Measurements from ENCODE around the gene HLA-DRB1. TPM values are rescaled to one million over a fixed set of nuclear protein-coding genes. Genes with fewer than 3 reads are reported as not detected.

HLA-DRB1 gene
- total and polyA plus RNA-seq, 2 experiments from 2014 or later: 0.38 to 1.5 TPM

DNA sequence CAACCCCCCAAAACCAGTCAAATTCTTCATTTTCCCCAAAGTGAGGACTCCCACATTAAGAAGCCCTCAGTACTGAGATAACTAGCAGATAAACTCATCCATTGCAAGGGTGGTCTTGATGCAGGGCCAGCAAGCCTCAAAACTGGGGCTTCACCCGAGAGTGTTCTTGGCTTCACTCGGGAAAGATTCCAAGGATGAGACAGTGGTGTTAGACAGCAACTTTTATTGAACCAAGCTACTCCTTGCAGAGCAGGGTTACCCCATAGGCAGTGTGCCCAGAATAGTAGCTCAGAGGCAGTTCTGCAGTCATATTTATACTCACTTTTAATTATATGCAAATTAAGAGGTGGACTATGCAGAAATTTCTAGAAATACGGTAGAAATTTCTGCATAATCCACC, 31.7 kb upstream of the HLA-DRB1 start:
- DNase-seq (ENCODE audit: low spot score): no peak
- no peaks in the 10 kb centered on the region for H4K20me1 ChIP-seq (replicated peaks; ENCODE audit: insufficient read depth)
- no peaks in the 10 kb centered on the region for H3K9me3 Mint-ChIP-seq
- no peak overlapping the region for H3K27ac ChIP-seq (ENCODE audit: low read depth)
- H3K79me2 ChIP-seq (replicated peaks; ENCODE audit: insufficient read depth): no peaks in the 10 kb centered on the region
- H3K4me1 Mint-ChIP-seq: peaks cover 13% of the 10 kb centered on the region
- H3K9me2 ChIP-seq (ENCODE audit: insufficient read depth): no peaks in the 10 kb centered on the region
- no peak overlapping the region for H3K4me2 ChIP-seq
- no peak overlapping the region for H3K27ac Mint-ChIP-seq
- no peaks in the 10 kb centered on the region for H3K36me3 ChIP-seq (ENCODE audit: insufficient read depth)
- no peaks in the 10 kb centered on the region for H3K27me3 Mint-ChIP-seq (ENCODE audit: insufficient read depth, low read depth, poor library complexity)
- TF ChIP-seq STAT1 (IDR thresholded peaks at IDR 0.05; ENCODE audit: unreplicated experiment) (no peak), EZH2phosphoT487 (IDR thresholded peaks at IDR 0.05; ENCODE audit: unreplicated experiment) (no peak), EZH2 (IDR thresholded peaks at IDR 0.05; ENCODE audit: low read depth, unreplicated experiment) (no peak), POLR2AphosphoS5 (IDR thresholded peaks at IDR 0.05; ENCODE audit: low read depth) (no peak), ZNF114 (CRISPR knock-in tag; IDR thresholded peaks at IDR 0.05) (no peak), CREB1 (CRISPR knock-in tag; IDR thresholded peaks at IDR 0.05; ENCODE audit: low read depth) (no peak), NANOG (IDR thresholded peaks at IDR 0.05; ENCODE audit: borderline replicate concordance) (no peak), JUNB (IDR thresholded peaks at IDR 0.05; ENCODE audit: unreplicated experiment) (no peak), ZNF331 (CRISPR knock-in tag; IDR thresholded peaks at IDR 0.05; ENCODE audit: low read depth) (no peak)
- TF ChIP-seq, protein P1, sequence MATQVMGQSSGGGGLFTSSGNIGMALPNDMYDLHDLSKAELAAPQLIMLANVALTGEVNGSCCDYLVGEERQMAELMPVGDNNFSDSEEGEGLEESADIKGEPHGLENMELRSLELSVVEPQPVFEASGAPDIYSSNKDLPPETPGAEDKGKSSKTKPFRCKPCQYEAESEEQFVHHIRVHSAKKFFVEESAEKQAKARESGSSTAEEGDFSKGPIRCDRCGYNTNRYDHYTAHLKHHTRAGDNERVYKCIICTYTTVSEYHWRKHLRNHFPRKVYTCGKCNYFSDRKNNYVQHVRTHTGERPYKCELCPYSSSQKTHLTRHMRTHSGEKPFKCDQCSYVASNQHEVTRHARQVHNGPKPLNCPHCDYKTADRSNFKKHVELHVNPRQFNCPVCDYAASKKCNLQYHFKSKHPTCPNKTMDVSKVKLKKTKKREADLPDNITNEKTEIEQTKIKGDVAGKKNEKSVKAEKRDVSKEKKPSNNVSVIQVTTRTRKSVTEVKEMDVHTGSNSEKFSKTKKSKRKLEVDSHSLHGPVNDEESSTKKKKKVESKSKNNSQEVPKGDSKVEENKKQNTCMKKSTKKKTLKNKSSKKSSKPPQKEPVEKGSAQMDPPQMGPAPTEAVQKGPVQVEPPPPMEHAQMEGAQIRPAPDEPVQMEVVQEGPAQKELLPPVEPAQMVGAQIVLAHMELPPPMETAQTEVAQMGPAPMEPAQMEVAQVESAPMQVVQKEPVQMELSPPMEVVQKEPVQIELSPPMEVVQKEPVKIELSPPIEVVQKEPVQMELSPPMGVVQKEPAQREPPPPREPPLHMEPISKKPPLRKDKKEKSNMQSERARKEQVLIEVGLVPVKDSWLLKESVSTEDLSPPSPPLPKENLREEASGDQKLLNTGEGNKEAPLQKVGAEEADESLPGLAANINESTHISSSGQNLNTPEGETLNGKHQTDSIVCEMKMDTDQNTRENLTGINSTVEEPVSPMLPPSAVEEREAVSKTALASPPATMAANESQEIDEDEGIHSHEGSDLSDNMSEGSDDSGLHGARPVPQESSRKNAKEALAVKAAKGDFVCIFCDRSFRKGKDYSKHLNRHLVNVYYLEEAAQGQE (IDR thresholded peaks at IDR 0.05; ENCODE audit: unreplicated experiment): no peak
- TF ChIP-seq, protein P2, sequence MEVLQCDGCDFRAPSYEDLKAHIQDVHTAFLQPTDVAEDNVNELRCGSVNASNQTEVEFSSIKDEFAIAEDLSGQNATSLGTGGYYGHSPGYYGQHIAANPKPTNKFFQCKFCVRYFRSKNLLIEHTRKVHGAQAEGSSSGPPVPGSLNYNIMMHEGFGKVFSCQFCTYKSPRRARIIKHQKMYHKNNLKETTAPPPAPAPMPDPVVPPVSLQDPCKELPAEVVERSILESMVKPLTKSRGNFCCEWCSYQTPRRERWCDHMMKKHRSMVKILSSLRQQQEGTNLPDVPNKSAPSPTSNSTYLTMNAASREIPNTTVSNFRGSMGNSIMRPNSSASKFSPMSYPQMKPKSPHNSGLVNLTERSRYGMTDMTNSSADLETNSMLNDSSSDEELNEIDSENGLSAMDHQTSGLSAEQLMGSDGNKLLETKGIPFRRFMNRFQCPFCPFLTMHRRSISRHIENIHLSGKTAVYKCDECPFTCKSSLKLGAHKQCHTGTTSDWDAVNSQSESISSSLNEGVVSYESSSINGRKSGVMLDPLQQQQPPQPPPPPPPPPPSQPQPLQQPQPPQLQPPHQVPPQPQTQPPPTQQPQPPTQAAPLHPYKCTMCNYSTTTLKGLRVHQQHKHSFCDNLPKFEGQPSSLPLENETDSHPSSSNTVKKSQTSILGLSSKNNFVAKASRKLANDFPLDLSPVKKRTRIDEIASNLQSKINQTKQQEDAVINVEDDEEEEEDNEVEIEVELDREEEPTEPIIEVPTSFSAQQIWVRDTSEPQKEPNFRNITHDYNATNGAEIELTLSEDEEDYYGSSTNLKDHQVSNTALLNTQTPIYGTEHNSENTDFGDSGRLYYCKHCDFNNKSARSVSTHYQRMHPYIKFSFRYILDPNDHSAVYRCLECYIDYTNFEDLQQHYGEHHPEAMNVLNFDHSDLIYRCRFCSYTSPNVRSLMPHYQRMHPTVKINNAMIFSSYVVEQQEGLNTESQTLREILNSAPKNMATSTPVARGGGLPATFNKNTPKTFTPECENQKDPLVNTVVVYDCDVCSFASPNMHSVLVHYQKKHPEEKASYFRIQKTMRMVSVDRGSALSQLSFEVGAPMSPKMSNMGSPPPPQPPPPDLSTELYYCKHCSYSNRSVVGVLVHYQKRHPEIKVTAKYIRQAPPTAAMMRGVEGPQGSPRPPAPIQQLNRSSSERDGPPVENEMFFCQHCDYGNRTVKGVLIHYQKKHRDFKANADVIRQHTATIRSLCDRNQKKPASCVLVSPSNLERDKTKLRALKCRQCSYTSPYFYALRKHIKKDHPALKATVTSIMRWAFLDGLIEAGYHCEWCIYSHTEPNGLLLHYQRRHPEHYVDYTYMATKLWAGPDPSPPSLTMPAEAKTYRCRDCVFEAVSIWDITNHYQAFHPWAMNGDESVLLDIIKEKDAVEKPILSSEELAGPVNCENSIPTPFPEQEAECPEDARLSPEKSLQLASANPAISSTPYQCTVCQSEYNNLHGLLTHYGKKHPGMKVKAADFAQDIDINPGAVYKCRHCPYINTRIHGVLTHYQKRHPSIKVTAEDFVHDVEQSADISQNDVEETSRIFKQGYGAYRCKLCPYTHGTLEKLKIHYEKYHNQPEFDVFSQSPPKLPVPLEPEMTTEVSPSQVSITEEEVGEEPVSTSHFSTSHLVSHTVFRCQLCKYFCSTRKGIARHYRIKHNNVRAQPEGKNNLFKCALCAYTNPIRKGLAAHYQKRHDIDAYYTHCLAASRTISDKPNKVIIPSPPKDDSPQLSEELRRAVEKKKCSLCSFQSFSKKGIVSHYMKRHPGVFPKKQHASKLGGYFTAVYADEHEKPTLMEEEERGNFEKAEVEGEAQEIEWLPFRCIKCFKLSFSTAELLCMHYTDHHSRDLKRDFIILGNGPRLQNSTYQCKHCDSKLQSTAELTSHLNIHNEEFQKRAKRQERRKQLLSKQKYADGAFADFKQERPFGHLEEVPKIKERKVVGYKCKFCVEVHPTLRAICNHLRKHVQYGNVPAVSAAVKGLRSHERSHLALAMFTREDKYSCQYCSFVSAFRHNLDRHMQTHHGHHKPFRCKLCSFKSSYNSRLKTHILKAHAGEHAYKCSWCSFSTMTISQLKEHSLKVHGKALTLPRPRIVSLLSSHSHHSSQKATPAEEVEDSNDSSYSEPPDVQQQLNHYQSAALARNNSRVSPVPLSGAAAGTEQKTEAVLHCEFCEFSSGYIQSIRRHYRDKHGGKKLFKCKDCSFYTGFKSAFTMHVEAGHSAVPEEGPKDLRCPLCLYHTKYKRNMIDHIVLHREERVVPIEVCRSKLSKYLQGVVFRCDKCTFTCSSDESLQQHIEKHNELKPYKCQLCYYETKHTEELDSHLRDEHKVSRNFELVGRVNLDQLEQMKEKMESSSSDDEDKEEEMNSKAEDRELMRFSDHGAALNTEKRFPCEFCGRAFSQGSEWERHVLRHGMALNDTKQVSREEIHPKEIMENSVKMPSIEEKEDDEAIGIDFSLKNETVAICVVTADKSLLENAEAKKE (CRISPR knock-in tag; IDR thresholded peaks at IDR 0.05): no peak
- TF ChIP-seq, protein P3, sequence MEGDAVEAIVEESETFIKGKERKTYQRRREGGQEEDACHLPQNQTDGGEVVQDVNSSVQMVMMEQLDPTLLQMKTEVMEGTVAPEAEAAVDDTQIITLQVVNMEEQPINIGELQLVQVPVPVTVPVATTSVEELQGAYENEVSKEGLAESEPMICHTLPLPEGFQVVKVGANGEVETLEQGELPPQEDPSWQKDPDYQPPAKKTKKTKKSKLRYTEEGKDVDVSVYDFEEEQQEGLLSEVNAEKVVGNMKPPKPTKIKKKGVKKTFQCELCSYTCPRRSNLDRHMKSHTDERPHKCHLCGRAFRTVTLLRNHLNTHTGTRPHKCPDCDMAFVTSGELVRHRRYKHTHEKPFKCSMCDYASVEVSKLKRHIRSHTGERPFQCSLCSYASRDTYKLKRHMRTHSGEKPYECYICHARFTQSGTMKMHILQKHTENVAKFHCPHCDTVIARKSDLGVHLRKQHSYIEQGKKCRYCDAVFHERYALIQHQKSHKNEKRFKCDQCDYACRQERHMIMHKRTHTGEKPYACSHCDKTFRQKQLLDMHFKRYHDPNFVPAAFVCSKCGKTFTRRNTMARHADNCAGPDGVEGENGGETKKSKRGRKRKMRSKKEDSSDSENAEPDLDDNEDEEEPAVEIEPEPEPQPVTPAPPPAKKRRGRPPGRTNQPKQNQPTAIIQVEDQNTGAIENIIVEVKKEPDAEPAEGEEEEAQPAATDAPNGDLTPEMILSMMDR (conservative IDR thresholded peaks at IDR 0.05; ENCODE audit: low read depth in 2 of 2): no peak
- TF ChIP-seq, protein P4, sequence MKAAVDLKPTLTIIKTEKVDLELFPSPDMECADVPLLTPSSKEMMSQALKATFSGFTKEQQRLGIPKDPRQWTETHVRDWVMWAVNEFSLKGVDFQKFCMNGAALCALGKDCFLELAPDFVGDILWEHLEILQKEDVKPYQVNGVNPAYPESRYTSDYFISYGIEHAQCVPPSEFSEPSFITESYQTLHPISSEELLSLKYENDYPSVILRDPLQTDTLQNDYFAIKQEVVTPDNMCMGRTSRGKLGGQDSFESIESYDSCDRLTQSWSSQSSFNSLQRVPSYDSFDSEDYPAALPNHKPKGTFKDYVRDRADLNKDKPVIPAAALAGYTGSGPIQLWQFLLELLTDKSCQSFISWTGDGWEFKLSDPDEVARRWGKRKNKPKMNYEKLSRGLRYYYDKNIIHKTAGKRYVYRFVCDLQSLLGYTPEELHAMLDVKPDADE (IDR thresholded peaks at IDR 0.05): no peak
- no peaks in the 10 kb centered on the region for H3K27me3 ChIP-seq (ENCODE audit: insufficient read depth)
- no peaks in the 10 kb centered on the region for H3K36me3 Mint-ChIP-seq (ENCODE audit: low read depth)
- H2AFZ ChIP-seq: no peak overlapping the region
- no peaks in the 10 kb centered on the region for H3F3A ChIP-seq (replicated peaks; ENCODE audit: low read depth)
- no peak for ATAC-seq
- H3K4me3 ChIP-seq: no peak overlapping the region
- H3K4me3 Mint-ChIP-seq: no peak overlapping the region
- H3K4me1 ChIP-seq (ENCODE audit: insufficient read depth): no peaks in the 10 kb centered on the region

All from GM23338 (cell line).